Vagina (tissue), 2 donors: ENCODE data around the gene CFAP99. TPM values are rescaled to one million over a fixed set of nuclear protein-coding genes. Genes with fewer than 3 reads are reported as not detected.

Source experiments
- DNase-seq, 2 donors: peaks; one replicate each; pipeline ENCODE4 v3.0.0-alpha.2; 2017; ENCODE audit errors: extremely low spot score in 2 of 2
- H3K27ac ChIP-seq: fragments of 200-600 bp; sonication (generic); one replicate; pipeline ENCODE4 v1.5.1; 2019
- H3K27me3 ChIP-seq: fragments of 200-600 bp; sonication (generic); one replicate; pipeline ENCODE4 v1.5.1; 2019
- H3K36me3 ChIP-seq, 2 donors: fragments of 200-600 bp; sonication (generic); one replicate each; pipeline ENCODE4 v1.5.1; 2017 to 2019
- H3K4me1 ChIP-seq: fragments of 200-600 bp; sonication (generic); one replicate; pipeline ENCODE4 v1.5.1; 2019
- H3K4me3 ChIP-seq, 2 donors: fragments of 200-600 bp; sonication (generic); 1 replicate in 1 of 2; 2 replicates in 1 of 2; pipeline ENCODE4 v1.5.1; 2016 to 2019
- H3K9me3 ChIP-seq: fragments of 200-600 bp; sonication (generic); one replicate; pipeline ENCODE4 v1.5.1; 2019
- POLR2A ChIP-seq, 2 donors: fragments of 450-650 bp; IDR thresholded peaks; one replicate each; pipeline ENCODE4 v1.6.1; 2017; ENCODE audit warnings: antibody characterized with exemption in 2 of 2, mild to moderate bottlenecking in 2 of 2, moderate library complexity in 2 of 2
- POLR2AphosphoS5 ChIP-seq, 2 donors: sonication (generic); formaldehyde crosslinking; IDR thresholded peaks; one replicate each; pipeline ENCODE4 v1.9.0; 2017; ENCODE audit warnings: antibody characterized with exemption in 2 of 2, mild to moderate bottlenecking in 2 of 2, low read depth in 1 of 2; ENCODE audit not compliant: insufficient read depth in 1 of 2
- intact Hi-C: fragments of 100-400 bp; cut with DNase I; formaldehyde crosslinking; loops from one replicate; pipeline ENCODE4 v1.15.1; 2023
- total RNA-seq: library from RNA; depleted of rRNA; stranded (reverse); fragments of >200 nt; gene quantifications from one replicate; pipeline ENCODE4 v1.2.3, GENCODE V29; 2016
- TF ChIP-seq, protein P1 (sequence below), 3 experiments: fragments of 450-650 bp in 2 of 3; fragments of 200-600 bp in 1 of 3; sonication (generic) in 1 of 3; IDR thresholded peaks; one replicate each; pipeline ENCODE4 v1.5.1; 2017 to 2019; ENCODE audit warnings: antibody characterized with exemption in 3 of 3, mild to moderate bottlenecking in 2 of 3, moderate library complexity in 2 of 3

Gene CFAP99
- total RNA-seq, 1 donor from 2014 or later = not detected

DNA sequence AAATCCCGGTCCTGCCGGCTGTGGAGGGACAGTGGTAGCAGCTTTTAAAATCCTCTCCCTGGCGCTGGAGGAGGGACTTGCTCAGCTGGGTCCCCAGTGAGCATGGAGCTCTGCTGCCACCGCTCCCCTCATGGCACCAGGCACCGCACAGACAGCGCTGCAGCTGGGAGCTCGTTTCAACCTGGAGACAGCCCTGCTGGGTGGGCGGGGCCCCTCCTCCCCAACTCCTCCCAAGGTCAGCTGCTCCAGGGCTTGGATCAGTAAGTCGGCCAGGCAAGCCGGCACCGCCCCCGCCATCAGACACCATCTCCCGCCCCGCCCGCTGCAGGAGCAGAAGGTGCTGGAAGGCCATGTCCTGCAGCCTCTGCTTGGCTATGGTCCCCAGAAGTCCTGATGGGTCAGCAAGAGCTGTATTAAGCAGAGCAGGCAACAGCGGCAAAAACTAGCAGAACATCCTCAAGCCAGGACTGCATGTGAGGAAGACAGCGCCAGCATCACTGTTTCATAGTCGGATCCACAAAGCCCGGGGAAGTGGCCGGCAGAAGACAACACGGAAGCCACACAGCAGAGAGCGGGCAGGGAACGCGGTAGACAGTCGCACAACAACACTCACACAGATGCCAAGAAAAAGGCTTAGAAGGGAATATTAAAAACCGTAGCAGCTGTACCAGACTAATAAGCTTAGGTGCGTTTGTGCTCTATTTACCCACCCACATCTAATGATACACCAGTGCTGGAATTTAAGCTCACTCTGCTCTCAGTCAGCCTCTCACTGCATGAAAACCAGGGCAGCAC, 16.5 kb upstream of the CFAP99 start:
- TF ChIP-seq POLR2AphosphoS5 (IDR thresholded peaks at IDR 0.05; ENCODE audit: insufficient read depth in 1 of 2, low read depth in 1 of 2) = no peak
- no peak for TF ChIP-seq POLR2A (IDR thresholded peaks at IDR 0.05)
- TF ChIP-seq, protein P1, sequence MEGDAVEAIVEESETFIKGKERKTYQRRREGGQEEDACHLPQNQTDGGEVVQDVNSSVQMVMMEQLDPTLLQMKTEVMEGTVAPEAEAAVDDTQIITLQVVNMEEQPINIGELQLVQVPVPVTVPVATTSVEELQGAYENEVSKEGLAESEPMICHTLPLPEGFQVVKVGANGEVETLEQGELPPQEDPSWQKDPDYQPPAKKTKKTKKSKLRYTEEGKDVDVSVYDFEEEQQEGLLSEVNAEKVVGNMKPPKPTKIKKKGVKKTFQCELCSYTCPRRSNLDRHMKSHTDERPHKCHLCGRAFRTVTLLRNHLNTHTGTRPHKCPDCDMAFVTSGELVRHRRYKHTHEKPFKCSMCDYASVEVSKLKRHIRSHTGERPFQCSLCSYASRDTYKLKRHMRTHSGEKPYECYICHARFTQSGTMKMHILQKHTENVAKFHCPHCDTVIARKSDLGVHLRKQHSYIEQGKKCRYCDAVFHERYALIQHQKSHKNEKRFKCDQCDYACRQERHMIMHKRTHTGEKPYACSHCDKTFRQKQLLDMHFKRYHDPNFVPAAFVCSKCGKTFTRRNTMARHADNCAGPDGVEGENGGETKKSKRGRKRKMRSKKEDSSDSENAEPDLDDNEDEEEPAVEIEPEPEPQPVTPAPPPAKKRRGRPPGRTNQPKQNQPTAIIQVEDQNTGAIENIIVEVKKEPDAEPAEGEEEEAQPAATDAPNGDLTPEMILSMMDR (IDR thresholded peaks at IDR 0.05) = no peak
- H3K27me3 ChIP-seq = no peaks in the 10 kb centered on the region
- no peaks in the 10 kb centered on the region for H3K36me3 ChIP-seq
- peak overlapping the region; percentile 26 to 46 for H3K4me3 ChIP-seq
- H3K9me3 ChIP-seq = no peaks in the 10 kb centered on the region
- no peak overlapping the region for H3K27ac ChIP-seq
- no peak for DNase-seq
- intact Hi-C loops = no loop called here
- H3K4me1 ChIP-seq = peaks cover 16% of the 10 kb centered on the region

DNA sequence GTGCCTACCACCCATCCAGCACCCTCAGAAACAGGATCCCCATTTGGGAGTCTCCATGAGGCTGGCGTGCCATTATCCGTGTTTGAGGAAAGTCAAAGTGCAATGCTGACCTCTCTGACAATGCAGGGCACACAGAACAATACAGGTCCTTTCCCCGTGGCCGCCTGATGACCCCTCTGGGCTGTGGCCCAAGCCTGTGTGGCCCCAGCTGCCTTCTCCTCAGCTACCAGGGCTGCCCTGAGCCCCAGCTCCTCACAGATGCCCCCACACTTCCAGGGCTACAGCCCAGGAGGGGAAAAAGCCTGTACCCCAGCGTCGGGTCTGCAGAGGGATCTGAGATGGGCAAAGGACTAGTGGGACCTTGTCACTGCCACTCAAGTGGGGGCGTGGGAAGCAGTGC, 15.8 kb upstream of the CFAP99 start:
- H3K4me1 ChIP-seq = peaks cover 16% of the 10 kb centered on the region
- H3K27ac ChIP-seq = no peak overlapping the region
- H3K27me3 ChIP-seq = no peaks in the 10 kb centered on the region
- no peaks in the 10 kb centered on the region for H3K9me3 ChIP-seq
- H3K36me3 ChIP-seq = no peaks in the 10 kb centered on the region
- intact Hi-C loops = no loop called here
- no peak for TF ChIP-seq POLR2AphosphoS5 (IDR thresholded peaks at IDR 0.05; ENCODE audit: insufficient read depth in 1 of 2, low read depth in 1 of 2)
- TF ChIP-seq, protein P1 (IDR thresholded peaks at IDR 0.05) = no peak
- no peak for TF ChIP-seq POLR2A (IDR thresholded peaks at IDR 0.05)
- DNase-seq = no peak
- H3K4me3 ChIP-seq = no peak overlapping the region

DNA sequence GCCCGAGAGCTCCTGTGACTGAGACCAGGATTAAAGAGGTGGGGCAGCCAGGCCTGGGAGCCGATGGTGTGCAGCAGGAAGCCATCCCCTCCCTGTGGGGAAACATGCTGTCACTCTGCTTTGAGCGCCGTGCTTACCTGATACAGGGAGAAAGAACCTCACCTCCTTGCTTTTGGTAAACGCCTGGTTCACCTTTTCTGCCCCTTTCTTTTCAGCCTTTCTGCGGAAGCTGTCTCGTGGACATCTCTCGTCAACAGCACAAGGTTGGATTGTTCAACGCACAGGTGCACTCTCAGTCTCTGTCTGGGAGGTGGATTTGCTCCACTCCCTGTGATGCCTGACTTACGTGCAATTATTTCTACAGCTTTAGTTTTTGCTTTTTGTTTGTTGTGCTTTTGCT, 12.3 kb upstream of the CFAP99 start:
- intact Hi-C loops = no loop called here
- no peaks in the 10 kb centered on the region for H3K27me3 ChIP-seq
- H3K9me3 ChIP-seq = no peaks in the 10 kb centered on the region
- TF ChIP-seq, protein P1 (IDR thresholded peaks at IDR 0.05) = no peak
- TF ChIP-seq POLR2AphosphoS5 (IDR thresholded peaks at IDR 0.05; ENCODE audit: insufficient read depth in 1 of 2, low read depth in 1 of 2) (no peak), POLR2A (IDR thresholded peaks at IDR 0.05) (no peak)
- no peaks in the 10 kb centered on the region for H3K36me3 ChIP-seq
- no peak for DNase-seq
- no peak overlapping the region for H3K4me3 ChIP-seq
- peaks cover 13% of the 10 kb centered on the region for H3K4me1 ChIP-seq
- H3K27ac ChIP-seq = no peak overlapping the region

DNA sequence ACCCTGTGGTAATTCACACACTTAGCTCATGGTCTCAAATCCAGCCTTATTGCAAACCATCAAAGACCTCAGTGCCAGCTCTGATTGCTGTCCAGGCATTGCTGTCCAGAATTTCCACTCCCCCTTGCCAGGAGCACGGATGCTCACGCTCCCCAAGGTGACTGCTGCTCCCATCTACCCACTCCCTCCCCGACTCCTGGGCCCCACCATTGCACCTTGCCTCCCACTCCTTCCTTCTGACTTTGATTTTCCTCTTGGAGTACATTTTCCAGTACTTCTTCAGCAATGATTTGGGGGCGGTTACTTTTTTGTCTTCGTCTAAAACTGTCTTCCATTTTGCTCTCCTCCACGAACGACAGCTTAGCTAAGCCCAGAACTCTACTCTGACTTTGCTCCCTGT, 11.8 kb upstream of the CFAP99 start:
- Histone ChIP-seq H3K27me3 (no peaks in the 10 kb centered on the region), H3K9me3 (no peaks in the 10 kb centered on the region), H3K4me3 (no peak overlapping the region), H3K27ac (no peak overlapping the region), H3K36me3 (no peaks in the 10 kb centered on the region), H3K4me1 (peaks cover 8% of the 10 kb centered on the region)
- no peak for DNase-seq
- TF ChIP-seq POLR2AphosphoS5 (IDR thresholded peaks at IDR 0.05; ENCODE audit: insufficient read depth in 1 of 2, low read depth in 1 of 2) (no peak), POLR2A (IDR thresholded peaks at IDR 0.05) (no peak)
- TF ChIP-seq, protein P1 (IDR thresholded peaks at IDR 0.05) = no peak
- intact Hi-C loops = no loop called here

DNA sequence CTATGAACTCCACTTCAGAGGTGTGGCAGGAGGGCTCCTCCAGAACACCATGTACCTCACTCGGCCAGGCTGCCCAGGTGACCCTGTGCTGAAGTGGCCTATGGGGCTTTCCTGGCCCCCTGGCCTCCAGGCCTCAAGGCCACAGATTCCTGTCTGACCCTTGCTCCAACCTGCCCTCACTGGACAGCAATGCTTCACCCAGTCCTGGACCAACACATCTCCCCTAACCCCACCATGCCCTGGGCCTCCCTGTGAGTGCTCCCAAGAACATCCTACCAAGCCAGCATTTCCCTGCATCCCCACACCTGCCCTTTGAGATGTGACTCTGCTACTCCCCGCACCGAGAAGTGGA, 10.8 kb upstream of the CFAP99 start:
- Histone ChIP-seq H3K27ac (no peak overlapping the region), H3K4me1 (peaks cover 10% of the 10 kb centered on the region), H3K27me3 (no peaks in the 10 kb centered on the region), H3K4me3 (no peak overlapping the region), H3K36me3 (no peaks in the 10 kb centered on the region), H3K9me3 (no peaks in the 10 kb centered on the region)
- intact Hi-C loops = no loop called here
- no peak for DNase-seq
- TF ChIP-seq POLR2A (IDR thresholded peaks at IDR 0.05) (no peak), POLR2AphosphoS5 (IDR thresholded peaks at IDR 0.05; ENCODE audit: insufficient read depth in 1 of 2, low read depth in 1 of 2) (no peak)
- TF ChIP-seq, protein P1 (IDR thresholded peaks at IDR 0.05) = no peak
